HG02973 (cell line): ENCODE data around the gene ZNF785.
"Not testable (repeated sequence)": the region's sequence is repeated elsewhere in the genome, so short reads cannot be mapped to it uniquely, and the experiment has no call there.

Experiments
- ATAC-seq: cut with Tn5 transposase; IDR thresholded peaks from one replicate; pipeline ENCODE4 v1.9.1; 2021; ENCODE audit warnings: moderate library complexity; ENCODE audit not compliant: unreplicated experiment

ZNF785 gene

DNA sequence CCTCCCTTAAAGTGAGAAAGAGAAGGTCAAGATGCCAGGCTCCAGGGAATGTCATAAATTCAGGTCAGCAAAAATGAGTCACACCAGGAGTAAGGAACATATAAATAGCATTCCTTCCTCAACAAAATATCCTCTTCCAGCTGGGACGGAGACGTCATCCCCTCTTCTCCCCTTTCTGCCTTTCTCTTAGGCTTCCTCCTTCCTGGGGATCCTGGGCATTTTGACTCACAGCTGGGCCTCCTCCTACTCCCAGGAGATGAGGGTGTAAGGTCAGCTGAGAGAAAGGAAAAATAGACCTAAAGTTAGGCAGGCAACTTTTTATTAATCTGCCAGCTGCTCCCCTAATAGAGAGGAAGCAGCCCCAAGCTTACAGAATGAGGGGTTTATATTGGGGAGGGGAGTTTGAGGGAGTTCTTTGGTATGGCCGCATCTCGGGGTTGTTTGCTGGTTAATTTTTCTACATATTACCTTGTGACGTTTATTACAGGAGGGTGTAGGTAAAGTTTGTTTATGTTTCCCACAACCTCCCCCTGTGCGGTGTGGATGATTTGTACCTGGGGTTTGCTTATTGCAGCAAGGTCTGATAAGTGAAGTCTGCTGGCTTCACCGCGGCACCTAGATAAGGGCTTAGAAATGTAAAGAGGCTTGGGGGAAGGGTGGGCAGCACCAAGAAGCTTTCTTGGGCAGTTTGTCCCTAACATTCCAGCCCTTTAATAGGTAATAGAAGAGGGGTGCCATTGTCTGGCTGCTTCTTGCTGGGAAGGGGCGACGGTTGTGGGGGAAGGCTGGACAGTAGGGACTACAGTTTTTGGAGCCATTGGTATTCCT is 43.8 kb downstream of the ZNF785 start:
- no peak for ATAC-seq

DNA sequence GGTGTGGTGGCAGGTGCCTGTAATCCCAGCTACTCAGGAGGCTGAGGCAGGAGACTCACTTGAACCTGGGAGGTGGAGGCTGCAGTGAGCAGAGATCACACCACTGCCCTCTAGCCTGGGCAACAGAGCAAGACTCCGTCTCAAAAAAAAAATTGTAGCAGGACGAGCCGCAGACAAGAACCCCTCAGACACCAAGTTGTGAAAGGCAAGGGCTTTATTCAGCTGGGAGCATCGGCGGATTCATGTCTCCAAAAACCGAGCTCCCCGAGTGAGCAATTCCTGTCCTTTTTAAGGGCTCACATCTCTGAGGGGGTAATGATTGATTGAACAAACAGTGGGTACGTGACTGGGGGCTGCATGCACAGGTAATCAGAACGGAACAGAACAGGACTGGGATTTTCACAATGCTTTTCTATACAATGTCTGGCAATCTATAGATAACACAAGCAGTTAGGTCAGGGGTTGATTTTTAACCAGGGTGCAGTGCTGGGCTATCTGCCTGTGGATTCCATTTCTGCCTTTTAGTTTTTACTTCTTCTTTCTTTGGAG is 44.5 kb downstream of the ZNF785 start:
- ATAC-seq = not testable (repeated sequence)

DNA sequence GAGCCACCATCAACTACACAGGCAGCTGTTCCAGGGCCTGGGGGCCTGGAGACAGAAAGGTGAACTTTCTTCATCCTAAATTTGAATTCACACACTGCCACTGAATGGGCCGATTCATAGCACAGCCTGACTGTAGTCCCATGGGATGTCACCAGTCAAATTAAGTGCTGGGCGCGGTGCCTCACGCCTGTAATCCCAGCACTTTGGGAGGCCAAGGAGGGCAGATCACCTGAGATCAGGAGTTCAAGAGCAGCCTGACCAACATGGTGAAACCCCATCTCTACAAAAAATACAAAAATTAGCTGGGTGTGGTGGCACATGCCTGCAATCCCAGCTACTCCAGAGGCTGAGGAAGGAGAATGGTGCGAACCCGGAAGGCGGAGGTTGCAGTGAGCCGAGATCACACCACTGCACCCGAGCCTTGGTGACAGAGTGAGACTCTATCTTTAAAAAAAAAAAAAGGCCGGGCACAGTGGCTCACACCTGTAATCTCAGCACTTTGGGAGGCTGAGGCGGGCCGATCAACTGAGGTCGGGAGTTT is 45.4 kb downstream of the ZNF785 start:
- not testable (repeated sequence) for ATAC-seq

DNA sequence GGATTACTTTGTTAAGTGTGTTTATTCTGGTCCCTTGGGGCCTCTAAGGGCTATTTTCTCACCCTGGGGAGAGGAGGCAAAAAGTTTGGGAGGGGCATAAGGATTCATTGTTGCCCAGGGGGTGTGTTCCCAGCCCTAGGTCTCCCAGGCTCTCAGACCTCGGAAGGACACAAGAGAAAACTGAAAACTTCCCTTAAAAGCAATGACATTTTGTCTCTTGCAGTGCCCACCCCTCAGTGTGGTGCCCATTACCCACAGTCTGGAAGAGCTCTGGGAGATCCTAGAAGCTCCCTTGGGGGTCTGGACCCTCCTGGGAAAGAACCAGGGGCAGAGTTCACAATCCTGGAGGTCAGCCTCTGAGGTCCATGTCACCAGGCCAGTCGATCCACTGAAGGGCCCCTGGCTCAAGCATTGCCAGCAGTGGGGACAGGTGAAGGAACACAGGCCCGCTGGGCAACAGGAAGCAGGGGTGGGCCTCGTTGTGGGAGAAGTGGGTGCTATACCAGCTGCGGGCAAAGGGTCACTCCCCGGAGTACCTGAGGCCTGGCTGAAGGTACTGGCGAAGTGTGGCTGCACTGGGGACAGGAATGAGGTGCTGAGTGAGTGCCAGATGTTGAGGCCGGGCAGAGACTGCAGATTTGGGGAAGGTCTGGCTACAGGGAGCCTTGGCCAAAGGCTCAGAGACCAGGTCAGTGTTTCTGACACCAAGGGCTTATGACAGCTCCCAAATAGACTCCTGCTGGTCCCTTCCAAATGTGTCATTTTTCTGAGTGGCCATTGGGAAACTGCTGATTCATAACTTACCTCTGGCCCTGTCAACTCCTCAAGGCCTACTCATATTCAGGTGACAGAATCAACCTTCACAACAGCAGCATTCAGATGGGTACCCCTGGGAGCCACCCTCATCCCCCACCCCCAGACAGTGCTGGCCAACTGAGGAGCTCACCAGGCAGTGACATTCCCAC is 46.2 kb downstream of the ZNF785 start:
- no peak for ATAC-seq

GRCh38 chr16:30536391-30537024 is 49.0 kb downstream of the ZNF785 start:
- not testable (repeated sequence) for ATAC-seq

GRCh38 chr16:30535777-30536190 is 49.7 kb downstream of the ZNF785 start:
- ATAC-seq = peak; percentile 57

DNA sequence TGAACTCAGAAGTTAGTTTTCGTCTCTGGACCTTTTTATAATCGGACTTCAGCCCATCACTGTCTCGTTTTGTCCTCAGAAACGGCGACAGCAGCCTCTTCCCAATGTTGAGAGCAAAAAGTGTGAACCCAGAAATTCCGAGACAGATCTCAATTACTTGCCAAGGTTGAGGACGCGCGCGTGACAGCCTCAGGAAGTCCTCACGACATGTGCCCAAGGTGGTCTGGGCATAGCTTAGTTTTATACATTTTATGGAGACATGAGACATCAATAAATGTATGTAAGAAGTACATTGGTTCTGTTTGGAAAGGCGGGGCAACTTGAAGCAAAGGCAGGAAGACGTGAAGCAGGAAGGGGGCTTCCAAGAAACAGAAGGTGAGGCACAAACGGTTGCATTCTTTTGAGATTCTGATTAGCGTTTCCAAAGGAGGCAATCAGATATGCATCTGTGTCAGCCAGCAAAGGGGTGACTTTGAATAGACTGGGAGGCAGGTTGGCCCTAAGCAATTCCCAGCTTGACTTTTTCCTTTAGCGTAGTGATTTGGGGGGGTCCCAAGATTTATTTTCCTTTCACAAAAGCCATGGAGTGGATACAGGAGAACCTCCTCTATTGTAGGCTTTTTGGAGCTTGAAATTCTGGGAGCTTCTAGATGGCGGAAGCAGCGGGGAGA is 50.3 kb downstream of the ZNF785 start:
- ATAC-seq = no peak

DNA sequence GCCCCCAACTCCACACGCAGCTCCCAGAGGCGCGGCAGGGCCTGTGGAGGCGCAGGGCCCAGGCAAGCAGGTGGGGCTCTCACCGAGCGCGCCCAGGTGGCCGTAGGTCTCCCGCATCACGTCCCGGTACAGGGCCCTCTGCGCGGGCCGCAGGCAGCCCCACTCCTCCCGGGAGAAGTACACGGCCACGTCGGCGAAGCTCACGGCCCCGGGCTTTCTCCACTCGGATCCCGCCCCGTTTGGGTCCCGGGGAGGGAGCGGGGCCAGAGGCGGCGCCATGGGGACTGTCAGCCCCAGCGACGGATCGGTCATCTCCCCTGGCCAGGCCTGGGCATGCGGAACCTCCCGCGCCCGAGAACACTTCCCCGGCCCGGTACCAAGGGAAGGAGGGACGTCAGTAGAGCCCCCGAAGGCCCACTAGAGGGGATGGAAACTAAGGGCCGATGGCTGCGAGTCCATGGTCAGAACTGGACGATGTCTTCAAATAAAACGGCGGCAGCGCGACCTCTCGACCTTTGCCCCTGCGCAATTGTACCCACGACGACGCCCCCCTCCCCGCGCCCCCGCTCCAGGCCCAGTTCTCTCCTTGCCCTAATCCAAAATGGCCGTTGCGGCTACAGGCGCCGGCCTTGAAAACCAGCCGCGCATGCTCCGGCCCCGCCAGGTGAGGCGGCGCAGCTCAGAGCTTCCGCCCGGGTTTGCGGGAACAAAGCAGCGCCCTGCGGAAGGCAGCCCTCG is 51.0 kb downstream of the ZNF785 start, which contains the start of gene ZNF747:
TSS of gene ZNF747 (minus strand) at position 491 of the 738 bp plus-strand sequence. CDS start at position 312, 179 bp downstream.
- ATAC-seq = no peak

GRCh38 chr16:30533748-30534367 is 51.6 kb downstream of the ZNF785 start:
- ATAC-seq = no peak

DNA sequence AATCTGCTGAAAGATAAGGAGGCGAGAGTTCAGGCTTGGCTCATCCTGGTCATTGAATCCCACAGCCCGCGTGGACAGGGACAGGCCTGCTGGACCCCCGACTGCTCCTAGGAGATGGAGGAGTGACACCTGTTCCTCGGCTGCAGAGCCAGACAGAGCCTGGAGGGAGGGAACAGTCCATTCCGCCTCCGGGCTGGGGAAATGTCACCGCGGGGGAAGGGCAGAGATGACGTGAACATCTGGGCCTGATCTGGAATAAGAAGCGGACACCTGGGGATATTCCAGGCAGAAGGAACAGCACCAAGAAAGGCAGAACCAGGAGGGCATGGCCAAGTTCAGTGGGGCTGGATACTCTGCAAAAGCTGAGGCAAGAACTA is 52.4 kb downstream of the ZNF785 start:
- no peak for ATAC-seq

- ATAC-seq = no peak
Measured at GRCh38 chr16:30532285-30533145, 53.0 kb downstream of the ZNF785 start.
